Effector CD8-positive, alpha-beta T cell (primary cell): ENCODE data around the gene CAMSAP2.

ENCODE experiments used
- DNase-seq: peaks from one replicate; lab custom pipeline; 2025; lab: John Stamatoyannopoulos, UW

CAMSAP2 gene

GRCh38 chr1:200838676-200839445 lies 100.2 kb downstream of the CAMSAP2 start:
- no peak for DNase-seq

- no peak for DNase-seq
Observed at GRCh38 chr1:200845360-200845759, 106.7 kb downstream of the CAMSAP2 start.

GRCh38 chr1:200846398-200846797 lies 107.7 kb downstream of the CAMSAP2 start:
- no peak for DNase-seq

- DNase-seq = no peak
Observed at GRCh38 chr1:200849430-200849829, 110.7 kb downstream of the CAMSAP2 start.

DNA sequence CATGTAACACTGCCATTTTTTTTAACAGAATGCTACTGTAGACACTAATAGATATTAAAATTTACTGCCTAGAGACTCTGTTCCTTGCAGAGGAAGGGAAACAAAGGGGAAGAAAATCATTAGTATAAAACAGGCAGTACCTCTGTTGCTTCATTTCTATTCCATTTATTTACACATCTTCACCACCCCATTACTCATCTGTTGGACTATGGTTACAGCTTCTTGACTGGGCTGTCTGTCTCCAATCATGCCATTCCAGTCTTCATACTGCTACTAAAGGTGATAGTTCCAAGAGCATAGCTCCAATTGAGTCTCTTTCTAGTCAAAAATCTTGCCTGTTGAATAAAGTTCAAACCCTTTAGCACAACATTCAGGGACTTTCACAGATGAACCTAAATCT lies 111.9 kb downstream of the CAMSAP2 start:
- no peak for DNase-seq

- no peak for DNase-seq
Observed at GRCh38 chr1:200856716-200857357, 118.1 kb downstream of the CAMSAP2 start.

DNA sequence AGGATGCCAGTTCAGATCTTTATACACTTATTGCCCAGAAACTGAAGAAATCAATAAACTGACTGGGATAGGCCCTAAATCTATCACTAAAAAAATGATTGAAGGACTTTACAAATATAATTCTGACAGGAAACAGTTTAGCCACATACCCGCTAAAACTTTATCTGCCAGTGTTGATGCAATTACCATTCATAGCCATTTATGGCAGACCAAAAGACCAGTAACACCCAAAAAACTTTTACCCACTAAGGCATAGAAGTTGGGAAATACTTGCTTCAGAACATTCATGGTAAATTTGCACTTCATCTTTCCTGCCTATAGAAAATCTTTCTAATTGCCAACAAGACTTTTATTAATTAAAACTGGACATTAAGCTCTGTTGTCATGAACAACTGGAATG lies 119.1 kb downstream of the CAMSAP2 start:
- no peak for DNase-seq

GRCh38 chr1:200861937-200862647 lies 123.4 kb downstream of the CAMSAP2 start:
- DNase-seq = no peak

GRCh38 chr1:200862713-200863415 lies 124.2 kb downstream of the CAMSAP2 start:
- DNase-seq = no peak

DNA sequence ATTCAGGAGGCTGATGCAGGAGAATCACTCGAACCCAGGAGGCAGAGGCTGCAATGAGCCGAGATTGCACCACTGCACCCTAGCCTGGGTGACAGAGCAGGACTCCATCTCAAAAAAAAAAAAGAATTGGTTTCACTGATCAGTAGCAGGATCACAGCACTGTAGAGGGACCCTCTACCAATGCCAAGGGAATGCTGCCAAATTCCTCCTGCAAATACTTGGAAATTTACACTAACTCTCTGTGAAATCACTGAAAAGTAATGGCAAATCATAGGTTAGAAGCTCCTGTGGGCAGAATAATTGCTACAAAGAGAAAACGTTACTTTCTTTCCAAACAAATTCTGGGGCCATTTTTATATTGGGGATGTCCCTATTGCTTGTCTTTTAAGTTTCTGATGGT lies 127.4 kb downstream of the CAMSAP2 start:
- no peak for DNase-seq

DNA sequence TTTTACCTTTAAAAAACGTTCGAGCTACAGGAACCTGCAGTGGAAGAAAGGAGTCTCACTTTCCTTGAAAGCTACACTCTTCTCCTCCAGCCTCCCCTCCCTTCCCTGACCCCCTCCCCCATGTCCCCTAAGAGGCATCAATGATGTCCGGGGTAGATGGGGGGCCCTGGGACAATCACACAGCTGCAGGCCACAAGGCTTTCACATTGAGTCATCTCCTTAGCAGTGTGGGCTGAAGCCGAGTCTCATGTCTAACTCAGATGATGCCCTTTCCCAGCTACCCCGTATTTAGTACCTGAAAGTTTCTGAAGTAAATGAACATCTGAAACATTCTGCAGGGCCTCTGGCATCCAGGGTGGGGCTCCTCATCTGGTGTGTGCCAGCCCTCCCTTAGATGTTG lies 127.8 kb downstream of the CAMSAP2 start:
- DNase-seq = no peak

- no peak for DNase-seq
Observed at GRCh38 chr1:200867018-200867811, 128.5 kb downstream of the CAMSAP2 start.

DNA sequence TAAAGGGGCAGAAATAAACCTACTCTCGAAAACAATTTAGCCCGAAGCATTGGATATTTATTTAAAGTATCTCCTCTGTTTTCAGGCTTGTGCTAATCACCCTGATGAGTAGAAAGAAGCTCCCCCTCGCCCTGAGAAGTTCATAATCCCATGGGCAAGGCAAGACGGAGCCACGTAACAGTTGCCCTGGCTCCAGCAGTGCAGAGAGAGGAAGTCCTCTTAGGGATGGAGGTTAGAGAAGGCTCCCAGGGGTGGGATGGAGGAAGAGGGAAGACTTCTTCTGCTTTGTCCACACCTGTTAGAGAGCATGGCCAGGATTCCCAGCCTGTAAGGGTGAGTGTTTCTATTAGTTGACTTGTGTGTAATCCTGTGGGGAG lies 130.7 kb downstream of the CAMSAP2 start:
- no peak for DNase-seq

GRCh38 chr1:200869753-200870391 lies 131.2 kb downstream of the CAMSAP2 start:
- no peak for DNase-seq

DNA sequence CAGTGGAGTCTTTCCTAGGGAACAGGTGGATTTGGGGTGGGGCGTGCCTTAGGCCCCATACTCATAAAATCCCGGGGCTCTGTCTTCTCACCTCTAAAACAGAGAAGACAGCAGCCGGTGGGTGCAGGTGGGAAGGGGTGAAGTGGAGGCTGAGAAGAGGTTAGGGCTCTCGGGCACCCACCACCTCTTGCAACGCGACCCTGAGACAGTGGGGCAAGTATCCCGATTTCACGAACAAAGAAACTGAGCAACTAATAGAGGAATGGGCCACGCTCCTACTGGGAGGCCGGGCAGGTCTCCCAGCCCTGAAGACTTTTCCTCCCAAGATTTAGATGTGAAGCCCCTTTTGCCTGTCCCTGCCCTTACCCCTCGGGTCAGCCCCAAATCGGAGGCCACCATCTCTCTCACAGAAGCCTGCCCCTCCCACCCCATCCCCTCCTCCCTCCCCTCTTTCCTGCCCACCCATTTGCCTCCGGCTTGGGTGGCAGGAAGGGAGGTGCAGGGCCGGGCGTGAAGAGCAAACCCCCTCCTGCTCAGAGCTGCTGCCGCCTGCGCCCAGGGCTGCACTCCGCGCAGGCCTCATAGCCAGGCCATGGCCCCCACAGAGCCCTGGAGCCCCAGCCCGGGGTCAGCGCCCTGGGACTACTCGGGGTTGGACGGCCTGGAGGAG lies 133.9 kb downstream of the CAMSAP2 start, which contains the start of gene GPR25:
TSS of gene GPR25 (plus strand) at position 536 of the 670 bp plus-strand sequence. CDS start at position 593, 57 bp downstream.
- no peak for DNase-seq

GRCh38 chr1:200873116-200873670 lies 134.5 kb downstream of the CAMSAP2 start:
- DNase-seq = no peak

GRCh38 chr1:200873671-200874397 lies 135.1 kb downstream of the CAMSAP2 start:
- no peak for DNase-seq

GRCh38 chr1:200874694-200875093 lies 136.0 kb downstream of the CAMSAP2 start:
- no peak for DNase-seq

- DNase-seq = no peak
Observed at GRCh38 chr1:200875416-200875815, 136.7 kb downstream of the CAMSAP2 start.
